ENCODE data around the gene TTLL3. TPM values are rescaled to one million over a fixed set of nuclear protein-coding genes. Genes with fewer than 3 reads are reported as not detected.
"Not testable (repeated sequence)": the region's sequence is repeated elsewhere in the genome, so short reads cannot be mapped to it uniquely, and the experiment has no call there.

TTLL3 gene
- total and polyA plus RNA-seq, 5 donors = 20.6 to 27.3 (median 23.7) TPM

- H3K4me1 ChIP-seq (ENCODE audit: control insufficient read depth, insufficient read depth, low read length) = no peaks in the 10 kb centered on the region
- DNase-seq (no peak), ATAC-seq (no peak)
- no peaks in the 10 kb centered on the region for H3K9me3 ChIP-seq (ENCODE audit: control insufficient read depth, low read length)
- no peaks in the 10 kb centered on the region for H3K27me3 ChIP-seq (ENCODE audit: control insufficient read depth, insufficient read depth)
- intact Hi-C loops (cut with DNase I) = no loop called here
- H3K27ac ChIP-seq (ENCODE audit: low read length) = no peak overlapping the region
- no peak overlapping the region for H3K4me3 ChIP-seq (ENCODE audit: low read length)
- 93% methylated on average over 4 of the region's 4 CpGs for WGBS
Measured at GRCh38 chr3:9861201-9861600, 51.1 kb downstream of the TTLL3 start.

GRCh38 chr3:9861626-9862130 lies 51.6 kb downstream of the TTLL3 start:
- no peaks in the 10 kb centered on the region for H3K27me3 ChIP-seq (ENCODE audit: control insufficient read depth, insufficient read depth)
- ATAC-seq (no peak), DNase-seq (no peak)
- no peak overlapping the region for H3K4me3 ChIP-seq (ENCODE audit: low read length)
- no peak overlapping the region for H3K27ac ChIP-seq (ENCODE audit: low read length)
- 88% methylated on average over 5 of the region's 5 CpGs for WGBS
- no peaks in the 10 kb centered on the region for H3K4me1 ChIP-seq (ENCODE audit: control insufficient read depth, insufficient read depth, low read length)
- intact Hi-C loops (cut with DNase I) = no loop called here
- H3K9me3 ChIP-seq (ENCODE audit: control insufficient read depth, low read length) = no peaks in the 10 kb centered on the region

GRCh38 chr3:9862391-9863057 lies 52.5 kb downstream of the TTLL3 start:
- Histone ChIP-seq H3K27ac (ENCODE audit: low read length) (no peak overlapping the region), H3K4me1 (ENCODE audit: control insufficient read depth, insufficient read depth, low read length) (no peaks in the 10 kb centered on the region), H3K27me3 (ENCODE audit: control insufficient read depth, insufficient read depth) (no peaks in the 10 kb centered on the region), H3K9me3 (ENCODE audit: control insufficient read depth, low read length) (no peaks in the 10 kb centered on the region), H3K4me3 (ENCODE audit: low read length) (peak overlapping the region; percentile 41)
- intact Hi-C loops (cut with DNase I) = no loop called here
- 13% methylated on average over 45 of the region's 45 CpGs for WGBS
- ATAC-seq (peak; percentile 92 to 94), DNase-seq (peak; percentile 78 to 91 (median 89))

GRCh38 chr3:9863058-9863772 lies 53.2 kb downstream of the TTLL3 start:
- H3K4me3 ChIP-seq (ENCODE audit: low read length) = peak overlapping the region; percentile 41
- WGBS = 58% methylated on average over 22 of the region's 22 CpGs
- ATAC-seq (peak in 1 of 2 donors; percentile 7), DNase-seq (no peak)
- no peaks in the 10 kb centered on the region for H3K27me3 ChIP-seq (ENCODE audit: control insufficient read depth, insufficient read depth)
- no peak overlapping the region for H3K27ac ChIP-seq (ENCODE audit: low read length)
- no peaks in the 10 kb centered on the region for H3K4me1 ChIP-seq (ENCODE audit: control insufficient read depth, insufficient read depth, low read length)
- H3K9me3 ChIP-seq (ENCODE audit: control insufficient read depth, low read length) = no peaks in the 10 kb centered on the region
- intact Hi-C loops (cut with DNase I) = no loop called here

- H3K4me1 ChIP-seq (ENCODE audit: control insufficient read depth, insufficient read depth, low read length) = no peaks in the 10 kb centered on the region
- no peaks in the 10 kb centered on the region for H3K9me3 ChIP-seq (ENCODE audit: control insufficient read depth, low read length)
- intact Hi-C loops (cut with DNase I) = no loop called here
- 41% methylated on average over 16 of the region's 16 CpGs for WGBS
- H3K27me3 ChIP-seq (ENCODE audit: control insufficient read depth, insufficient read depth) = no peaks in the 10 kb centered on the region
- ATAC-seq = peak; percentile 40 to 44
- no peak overlapping the region for H3K4me3 ChIP-seq (ENCODE audit: low read length)
- peak overlapping the region; percentile 76 for H3K27ac ChIP-seq (ENCODE audit: low read length)
- DNase-seq = peak; percentile 66 to 85 (median 84)
Measured at GRCh38 chr3:9864200-9864927, 54.3 kb downstream of the TTLL3 start.

- WGBS = 78% methylated on average over 10 of the region's 10 CpGs
- ATAC-seq; intact Hi-C loops (cut with DNase I); H3K27me3 ChIP-seq (ENCODE audit: control insufficient read depth, insufficient read depth); H3K4me1 ChIP-seq (ENCODE audit: control insufficient read depth, insufficient read depth, low read length); H3K9me3 ChIP-seq (ENCODE audit: control insufficient read depth, low read length); H3K4me3 ChIP-seq (ENCODE audit: low read length); DNase-seq; H3K27ac ChIP-seq (ENCODE audit: low read length): not testable (repeated sequence)
Measured at GRCh38 chr3:9865125-9865637, 55.1 kb downstream of the TTLL3 start.

GRCh38 chr3:9866639-9867038 lies 56.6 kb downstream of the TTLL3 start:
- H3K9me3 ChIP-seq (ENCODE audit: control insufficient read depth, low read length) = no peaks in the 10 kb centered on the region
- H3K27me3 ChIP-seq (ENCODE audit: control insufficient read depth, insufficient read depth) = no peaks in the 10 kb centered on the region
- peak in 1 of 3 donors; percentile 54 for DNase-seq
- H3K4me1 ChIP-seq (ENCODE audit: control insufficient read depth, insufficient read depth, low read length) = no peaks in the 10 kb centered on the region
- no peak overlapping the region for H3K27ac ChIP-seq (ENCODE audit: low read length)
- ATAC-seq = no peak
- intact Hi-C loops (cut with DNase I) = no loop called here
- 88% methylated on average over 8 of the region's 8 CpGs for WGBS
- no peak overlapping the region for H3K4me3 ChIP-seq (ENCODE audit: low read length)

GRCh38 chr3:9867106-9867505 lies 57.0 kb downstream of the TTLL3 start:
- intact Hi-C loops (cut with DNase I) = no loop called here
- DNase-seq = no peak

GRCh38 chr3:9869955-9870354 lies 59.9 kb downstream of the TTLL3 start:
- H3K27ac ChIP-seq (ENCODE audit: low read length) = no peak overlapping the region
- H3K9me3 ChIP-seq (ENCODE audit: control insufficient read depth, low read length) = no peaks in the 10 kb centered on the region
- H3K4me1 ChIP-seq (ENCODE audit: control insufficient read depth, insufficient read depth, low read length) = no peaks in the 10 kb centered on the region
- no peak for ATAC-seq
- WGBS = 74% methylated on average over 5 of the region's 5 CpGs
- H3K27me3 ChIP-seq (ENCODE audit: control insufficient read depth, insufficient read depth) = no peaks in the 10 kb centered on the region
- H3K4me3 ChIP-seq (ENCODE audit: low read length) = no peak overlapping the region
- intact Hi-C loops (cut with DNase I) = no loop called here
- DNase-seq = no peak

More at GRCh38 chr3:9867106-9867505, 57.0 kb downstream of the TTLL3 start:
- WGBS = 89% methylated on average over 12 of the region's 12 CpGs
- H3K9me3 ChIP-seq (ENCODE audit: control insufficient read depth, low read length) = no peaks in the 10 kb centered on the region
- no peak overlapping the region for H3K27ac ChIP-seq (ENCODE audit: low read length)
- H3K4me3 ChIP-seq (ENCODE audit: low read length) = no peak overlapping the region
- no peaks in the 10 kb centered on the region for H3K27me3 ChIP-seq (ENCODE audit: control insufficient read depth, insufficient read depth)
- no peak for ATAC-seq
- H3K4me1 ChIP-seq (ENCODE audit: control insufficient read depth, insufficient read depth, low read length) = no peaks in the 10 kb centered on the region

GRCh38 chr3:9870978-9871377 lies 60.9 kb downstream of the TTLL3 start:
- Histone ChIP-seq H3K4me3 (ENCODE audit: low read length) (no peak overlapping the region), H3K27ac (ENCODE audit: low read length) (no peak overlapping the region), H3K27me3 (ENCODE audit: control insufficient read depth, insufficient read depth) (no peaks in the 10 kb centered on the region), H3K4me1 (ENCODE audit: control insufficient read depth, insufficient read depth, low read length) (no peaks in the 10 kb centered on the region), H3K9me3 (ENCODE audit: control insufficient read depth, low read length) (no peaks in the 10 kb centered on the region)
- 48% methylated on average over 1 of the region's 1 CpG for WGBS
- DNase-seq = no peak
- intact Hi-C loops (cut with DNase I) = no loop called here
- ATAC-seq = no peak

GRCh38 chr3:9872067-9872466 lies 62.0 kb downstream of the TTLL3 start:
- intact Hi-C loops (cut with DNase I); H3K4me3 ChIP-seq (ENCODE audit: low read length); H3K9me3 ChIP-seq (ENCODE audit: control insufficient read depth, low read length); H3K27ac ChIP-seq (ENCODE audit: low read length); DNase-seq; H3K27me3 ChIP-seq (ENCODE audit: control insufficient read depth, insufficient read depth); ATAC-seq; H3K4me1 ChIP-seq (ENCODE audit: control insufficient read depth, insufficient read depth, low read length): not testable (repeated sequence)
- WGBS = 98% methylated on average over 5 of the region's 5 CpGs

Measured in right cardiac atrium (tissue), 5 donors.